Liver (tissue), 3 donors: ENCODE measurements around the gene CFAP54.

Experiments
- ATF3 ChIP-seq: IDR thresholded peaks from 2 replicates; pipeline ENCODE4 v1.6.1; 2016; ENCODE audit warnings: antibody characterized with exemption
- CTCF ChIP-seq: fragments of 150-350 bp; IDR thresholded peaks from 2 replicates; pipeline ENCODE4 v1.5.1; 2017; ENCODE audit warnings: improper control_type of control experiment, low read depth, low read length; ENCODE audit not compliant: missing input control
- MAX ChIP-seq: IDR thresholded peaks from 2 replicates; pipeline ENCODE4 v1.6.1; 2016; ENCODE audit warnings: antibody characterized with exemption
- RAD21 ChIP-seq, 2 donors: IDR thresholded peaks; 2 replicates each; pipeline ENCODE4 v1.6.1; 2016; ENCODE audit warnings: antibody characterized with exemption in 2 of 2, mild to moderate bottlenecking in 2 of 2
- RXRA ChIP-seq, 2 donors: IDR thresholded peaks; 2 replicates each; pipeline ENCODE4 v1.6.1; 2017 to 2018; ENCODE audit warnings: antibody characterized with exemption in 2 of 2, mild to moderate bottlenecking in 1 of 2
- SP1 ChIP-seq: IDR thresholded peaks from 2 replicates; pipeline ENCODE4 v1.6.1; 2018; ENCODE audit warnings: antibody characterized with exemption, mild to moderate bottlenecking
- TAF1 ChIP-seq: conservative IDR thresholded peaks from 2 replicates; pipeline ENCODE4 v1.6.1; 2016; ENCODE audit warnings: antibody characterized with exemption, mild to moderate bottlenecking
- TF ChIP-seq, protein P1 (sequence below): IDR thresholded peaks from 2 replicates; pipeline ENCODE4 v1.6.1; 2016; ENCODE audit warnings: antibody characterized with exemption, mild to moderate bottlenecking
- donor health status: healthy.
- donor health status: healthy.

DNA sequence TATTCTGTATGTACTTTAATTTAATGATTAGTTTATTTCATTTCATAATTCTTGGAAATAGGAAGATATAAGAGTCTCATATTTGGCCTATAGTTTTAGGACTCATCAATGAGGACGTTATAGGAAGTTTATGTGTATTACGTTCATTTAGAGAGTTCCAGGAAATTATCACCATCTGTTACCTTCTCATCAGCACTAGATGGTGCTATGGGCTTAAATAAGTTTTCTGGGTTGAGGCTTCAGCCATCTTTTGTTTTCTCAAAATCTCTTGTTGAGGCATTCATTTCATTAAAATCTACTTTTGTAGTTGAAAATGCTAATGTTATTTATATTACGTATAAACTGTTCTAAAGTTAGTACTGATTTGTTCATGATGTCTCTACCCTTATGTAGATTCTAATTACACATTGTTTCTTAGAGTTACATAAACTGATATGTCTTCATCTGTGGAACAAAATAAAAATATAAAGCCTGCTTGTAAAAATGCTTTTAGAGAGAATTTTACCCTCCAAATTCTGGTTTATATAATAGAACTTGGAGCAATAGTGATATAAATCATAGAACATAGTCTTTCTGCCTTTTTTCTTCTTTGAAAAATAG lies 89.2 kb downstream of the CFAP54 start:
- TF ChIP-seq CTCF = peak; percentile 64
- no peak for TF ChIP-seq TAF1
- no peak for TF ChIP-seq SP1
- peak; percentile 88 for TF ChIP-seq RAD21 (IDR thresholded peaks at IDR 0.05)
- no peak for TF ChIP-seq RXRA (IDR thresholded peaks at IDR 0.05)
- no peak for TF ChIP-seq ATF3
- TF ChIP-seq, protein P1, sequence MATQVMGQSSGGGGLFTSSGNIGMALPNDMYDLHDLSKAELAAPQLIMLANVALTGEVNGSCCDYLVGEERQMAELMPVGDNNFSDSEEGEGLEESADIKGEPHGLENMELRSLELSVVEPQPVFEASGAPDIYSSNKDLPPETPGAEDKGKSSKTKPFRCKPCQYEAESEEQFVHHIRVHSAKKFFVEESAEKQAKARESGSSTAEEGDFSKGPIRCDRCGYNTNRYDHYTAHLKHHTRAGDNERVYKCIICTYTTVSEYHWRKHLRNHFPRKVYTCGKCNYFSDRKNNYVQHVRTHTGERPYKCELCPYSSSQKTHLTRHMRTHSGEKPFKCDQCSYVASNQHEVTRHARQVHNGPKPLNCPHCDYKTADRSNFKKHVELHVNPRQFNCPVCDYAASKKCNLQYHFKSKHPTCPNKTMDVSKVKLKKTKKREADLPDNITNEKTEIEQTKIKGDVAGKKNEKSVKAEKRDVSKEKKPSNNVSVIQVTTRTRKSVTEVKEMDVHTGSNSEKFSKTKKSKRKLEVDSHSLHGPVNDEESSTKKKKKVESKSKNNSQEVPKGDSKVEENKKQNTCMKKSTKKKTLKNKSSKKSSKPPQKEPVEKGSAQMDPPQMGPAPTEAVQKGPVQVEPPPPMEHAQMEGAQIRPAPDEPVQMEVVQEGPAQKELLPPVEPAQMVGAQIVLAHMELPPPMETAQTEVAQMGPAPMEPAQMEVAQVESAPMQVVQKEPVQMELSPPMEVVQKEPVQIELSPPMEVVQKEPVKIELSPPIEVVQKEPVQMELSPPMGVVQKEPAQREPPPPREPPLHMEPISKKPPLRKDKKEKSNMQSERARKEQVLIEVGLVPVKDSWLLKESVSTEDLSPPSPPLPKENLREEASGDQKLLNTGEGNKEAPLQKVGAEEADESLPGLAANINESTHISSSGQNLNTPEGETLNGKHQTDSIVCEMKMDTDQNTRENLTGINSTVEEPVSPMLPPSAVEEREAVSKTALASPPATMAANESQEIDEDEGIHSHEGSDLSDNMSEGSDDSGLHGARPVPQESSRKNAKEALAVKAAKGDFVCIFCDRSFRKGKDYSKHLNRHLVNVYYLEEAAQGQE = no peak
- TF ChIP-seq MAX = no peak
